Stimulated activated naive B cell treated with anti-CD40 and anti-IgM and Interleukin-4, amounts not matched to agents 10 μg/mL and 1 μg/mL and 100 μg/mL, for 72 hours (primary cell): ENCODE measurements around the gene ADGRG1.
"Not testable (repeated sequence)": the region's sequence is repeated elsewhere in the genome, so short reads cannot be mapped to it uniquely, and the experiment has no call there.

Experiments used
- ATAC-seq, 2 donors: fragments of 150-1000 bp; cut with Tn5 transposase; replicated peaks; 2 replicates each; pipeline ENCODE4 v1.10.0; 2021; ENCODE audit warnings: moderate library complexity in 1 of 2
- DNase-seq: peaks from one replicate; pipeline ENCODE4 v3.0.0; 2021
- H3K27ac Mint-ChIP-seq: one replicate; pipeline ENCODE4 v1.8.0; 2022; ENCODE audit warnings: mild to moderate bottlenecking, mixed read lengths
- H3K27me3 Mint-ChIP-seq, 2 donors: one replicate each; pipeline ENCODE4 v1.8.0; 2022; ENCODE audit warnings: mixed read lengths in 2 of 2
- H3K36me3 Mint-ChIP-seq, 2 donors: one replicate each; pipeline ENCODE4 v1.8.0; 2022; ENCODE audit warnings: mixed read lengths in 2 of 2, mild to moderate bottlenecking in 1 of 2
- H3K4me1 Mint-ChIP-seq, 2 donors: one replicate each; pipeline ENCODE4 v1.8.0; 2022; ENCODE audit warnings: mixed read lengths in 2 of 2, mild to moderate bottlenecking in 1 of 2
- H3K4me3 Mint-ChIP-seq, 2 donors: one replicate each; pipeline ENCODE4 v1.8.0; 2022; ENCODE audit warnings: mild to moderate bottlenecking in 2 of 2, mixed read lengths in 2 of 2, moderate library complexity in 1 of 2
- H3K9me3 Mint-ChIP-seq, 2 donors: one replicate each; pipeline ENCODE4 v1.8.0; 2022; ENCODE audit warnings: mixed read lengths in 2 of 2, mild to moderate bottlenecking in 1 of 2

Gene ADGRG1

DNA sequence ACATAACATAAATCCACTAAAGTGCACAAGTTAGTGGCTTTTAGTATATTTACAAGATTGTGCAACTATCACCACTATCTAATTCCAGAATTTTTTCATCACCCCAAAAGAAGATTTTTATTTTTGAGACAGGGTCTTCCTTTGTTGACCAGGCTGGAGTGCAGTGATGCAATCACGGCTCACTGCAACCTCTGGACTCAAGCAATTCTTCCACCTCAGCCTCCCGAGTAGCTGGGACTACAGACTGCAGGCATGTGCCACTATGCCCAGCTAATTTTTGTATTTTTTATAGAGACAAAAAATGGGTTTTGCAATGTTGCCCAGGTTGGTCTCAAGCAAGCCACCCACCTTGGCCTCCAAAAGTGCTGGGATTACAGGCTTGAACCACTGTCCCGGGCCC, 81.2 kb downstream of the ADGRG1 start:
- DNase-seq (no peak), ATAC-seq (no peak)
- Mint-ChIP-seq H3K27ac (no peak overlapping the region), H3K4me3 (no peak overlapping the region), H3K9me3 (peaks cover 0 to 2% of the 10 kb centered on the region in 2 donors), H3K27me3 (peaks cover 10 to 15% of the 10 kb centered on the region in 2 donors), H3K36me3 (no peaks in the 10 kb centered on the region), H3K4me1 (no peaks in the 10 kb centered on the region)

DNA sequence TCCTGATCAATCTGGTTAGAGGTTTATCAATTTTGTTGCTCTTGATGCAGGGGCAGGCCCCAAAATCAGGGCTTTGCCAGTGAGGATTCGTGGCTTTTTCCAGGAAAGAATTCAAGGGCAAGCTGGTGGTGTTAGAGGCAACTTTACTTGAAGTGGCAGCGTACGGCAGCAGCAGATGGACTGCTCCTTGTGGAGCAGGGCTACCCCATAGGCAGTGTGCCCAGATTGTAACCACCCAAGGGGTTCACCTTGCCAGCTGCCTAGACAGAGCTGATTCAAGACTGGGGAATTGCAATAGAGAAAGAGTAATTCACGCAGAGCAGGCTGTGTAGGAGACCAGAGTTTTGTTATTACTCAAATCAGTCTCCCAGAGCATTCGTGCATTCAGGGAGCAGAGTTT, 82.9 kb downstream of the ADGRG1 start:
- no peak for DNase-seq
- Mint-ChIP-seq H3K4me1 (no peaks in the 10 kb centered on the region), H3K27ac (no peak overlapping the region), H3K36me3 (no peaks in the 10 kb centered on the region), H3K4me3 (no peak overlapping the region), H3K27me3 (peaks cover 5 to 13% of the 10 kb centered on the region in 2 donors), H3K9me3 (peaks cover 0 to 2% of the 10 kb centered on the region in 2 donors)
- ATAC-seq: no peak

DNA sequence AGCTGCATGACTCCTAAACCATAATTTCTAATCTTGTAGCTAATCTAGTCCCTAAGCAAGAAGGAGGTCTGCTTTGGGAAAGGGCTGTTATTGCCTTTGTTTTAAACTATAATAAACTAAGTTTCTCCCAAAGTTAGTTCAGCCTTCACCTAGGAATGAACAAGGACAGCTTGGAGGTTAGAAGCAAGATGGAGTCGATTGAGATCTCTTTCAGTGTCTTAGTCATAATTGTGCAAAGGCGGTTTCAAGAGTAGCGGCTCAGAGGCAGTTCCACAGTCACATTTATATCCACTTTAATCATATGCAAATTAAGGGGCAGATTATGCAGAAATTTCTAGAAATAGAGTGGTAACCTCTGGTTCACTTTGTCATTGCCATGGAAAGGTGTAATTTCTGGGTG, 83.6 kb downstream of the ADGRG1 start:
- H3K9me3 Mint-ChIP-seq: no peaks in the 10 kb centered on the region
- ATAC-seq: no peak

DNA sequence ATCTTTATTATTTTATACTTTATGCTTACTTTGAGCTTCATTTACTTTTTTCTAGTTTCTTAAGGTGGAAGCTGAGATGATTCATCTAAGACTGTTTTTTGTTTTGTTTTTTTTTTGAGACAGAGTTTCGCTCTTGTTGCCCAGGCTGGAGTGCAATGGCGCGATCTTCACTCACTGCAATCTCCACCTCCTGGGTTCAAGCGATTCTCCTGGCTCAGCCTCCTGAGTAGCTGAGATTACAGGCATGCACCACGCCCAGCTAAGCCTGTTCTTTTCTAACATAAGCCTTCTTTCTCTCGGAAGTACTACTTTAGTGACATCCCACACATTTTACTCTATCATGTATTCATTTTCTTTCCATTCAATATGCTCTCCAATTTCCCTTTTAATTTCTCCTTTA, 84.1 kb downstream of the ADGRG1 start:
- not testable (repeated sequence) for H3K4me3 Mint-ChIP-seq, H3K27me3 Mint-ChIP-seq, H3K27ac Mint-ChIP-seq, H3K4me1 Mint-ChIP-seq, H3K36me3 Mint-ChIP-seq, DNase-seq, H3K9me3 Mint-ChIP-seq, ATAC-seq

More for the DNA sequence above, 83.6 kb downstream of the ADGRG1 start:
- H3K27me3 Mint-ChIP-seq: peaks cover under 1 to 10% of the 10 kb centered on the region in 2 donors
- no peaks in the 10 kb centered on the region for H3K36me3 Mint-ChIP-seq
- no peaks in the 10 kb centered on the region for H3K4me1 Mint-ChIP-seq
- H3K4me3 Mint-ChIP-seq: no peak overlapping the region
- DNase-seq: no peak
- H3K27ac Mint-ChIP-seq: no peak overlapping the region

DNA sequence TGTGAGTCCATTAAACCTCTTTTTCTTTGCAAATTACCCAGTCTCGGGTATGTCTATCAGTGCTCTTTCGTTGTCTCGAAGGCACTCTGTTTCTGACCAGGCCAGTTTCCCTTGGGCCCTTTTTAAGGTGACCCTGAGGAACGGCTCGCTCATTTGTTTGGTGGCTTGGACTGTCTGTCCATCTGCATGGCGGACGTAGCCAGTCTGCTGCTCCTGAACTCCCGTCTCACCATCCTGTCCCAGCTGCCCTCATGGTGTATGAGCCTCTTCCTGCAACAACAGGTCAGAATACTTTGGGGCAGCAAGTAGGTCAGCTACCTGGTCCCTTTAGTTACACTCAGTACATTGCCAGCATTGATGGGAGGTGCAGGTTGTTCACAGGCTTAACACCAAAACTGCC, 85.2 kb downstream of the ADGRG1 start:
- DNase-seq (no peak), ATAC-seq (no peak)
- no peaks in the 10 kb centered on the region for H3K4me1 Mint-ChIP-seq
- no peaks in the 10 kb centered on the region for H3K36me3 Mint-ChIP-seq
- no peaks in the 10 kb centered on the region for H3K9me3 Mint-ChIP-seq
- H3K4me3 Mint-ChIP-seq: no peak overlapping the region
- H3K27me3 Mint-ChIP-seq: no peaks in the 10 kb centered on the region
- no peak overlapping the region for H3K27ac Mint-ChIP-seq

DNA sequence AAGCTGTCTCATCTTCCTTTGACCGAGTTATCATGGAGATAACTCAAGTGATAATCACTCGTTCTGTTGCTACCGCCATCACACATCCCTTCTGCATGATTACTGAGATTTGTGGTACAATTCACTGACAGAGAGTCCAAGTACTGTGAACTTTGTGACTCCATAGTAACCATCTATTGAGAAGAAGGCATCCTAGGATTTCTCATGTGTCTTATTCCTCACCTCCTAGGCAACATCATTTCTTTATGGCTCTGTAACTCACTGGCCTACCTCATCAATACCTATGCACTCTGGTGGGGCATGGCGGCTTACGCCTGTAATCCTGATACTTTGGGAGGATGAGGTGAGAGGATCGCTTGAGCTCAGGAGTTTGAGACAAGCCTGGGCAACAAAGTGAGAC, 85.6 kb downstream of the ADGRG1 start:
- H3K4me3 Mint-ChIP-seq: no peak overlapping the region
- H3K4me1 Mint-ChIP-seq: no peaks in the 10 kb centered on the region
- no peaks in the 10 kb centered on the region for H3K9me3 Mint-ChIP-seq
- H3K27ac Mint-ChIP-seq: no peak overlapping the region
- ATAC-seq (no peak), DNase-seq (no peak)
- H3K36me3 Mint-ChIP-seq: no peaks in the 10 kb centered on the region
- H3K27me3 Mint-ChIP-seq: no peaks in the 10 kb centered on the region
